ENCODE measurements around the gene TMCC1.
"Not testable (repeated sequence)": the region's sequence is repeated elsewhere in the genome, so short reads cannot be mapped to it uniquely, and the experiment has no call there.

Gene TMCC1

GRCh38 chr3:129892486-129892856, 1.0 kb downstream of the TMCC1 start:
- DNase-seq, result peak; percentile 4

GRCh38 chr3:129890891-129891290, 2.6 kb downstream of the TMCC1 start:
- no peak for DNase-seq

GRCh38 chr3:129890125-129890524, 3.4 kb downstream of the TMCC1 start:
- DNase-seq, result peak; percentile 7

- no peak for DNase-seq
Observed at GRCh38 chr3:129888771-129889170, 4.7 kb downstream of the TMCC1 start.

GRCh38 chr3:129881261-129881660, 12.2 kb downstream of the TMCC1 start:
- DNase-seq, result no peak

GRCh38 chr3:129878355-129878754, 15.2 kb downstream of the TMCC1 start:
- DNase-seq, result no peak

GRCh38 chr3:129874479-129874878, 19.0 kb downstream of the TMCC1 start:
- not testable (repeated sequence) for DNase-seq

GRCh38 chr3:129868912-129869311, 24.6 kb downstream of the TMCC1 start:
- DNase-seq, result no peak

GRCh38 chr3:129867506-129868124, 25.9 kb downstream of the TMCC1 start:
- no peak for DNase-seq

GRCh38 chr3:129865806-129866205, 27.7 kb downstream of the TMCC1 start:
- DNase-seq, result no peak

GRCh38 chr3:129864519-129864918, 29.0 kb downstream of the TMCC1 start:
- no peak for DNase-seq

GRCh38 chr3:129859272-129859671, 34.2 kb downstream of the TMCC1 start:
- no peak for DNase-seq

- no peak for DNase-seq
Observed at GRCh38 chr3:129857899-129858298, 35.6 kb downstream of the TMCC1 start.

GRCh38 chr3:129856790-129857189, 36.7 kb downstream of the TMCC1 start:
- not testable (repeated sequence) for DNase-seq

GRCh38 chr3:129855832-129856419, 37.6 kb downstream of the TMCC1 start:
- peak; percentile 61 for DNase-seq

GRCh38 chr3:129855170-129855831, 38.2 kb downstream of the TMCC1 start:
- DNase-seq, result no peak

- no peak for DNase-seq
Observed at GRCh38 chr3:129854460-129854859, 39.1 kb downstream of the TMCC1 start.

GRCh38 chr3:129845956-129846355, 47.6 kb downstream of the TMCC1 start:
- no peak for DNase-seq

- no peak for DNase-seq
Observed at GRCh38 chr3:129840707-129841360, 52.7 kb downstream of the TMCC1 start.

- no peak for DNase-seq
Observed at GRCh38 chr3:129838086-129838485, 55.4 kb downstream of the TMCC1 start.

GRCh38 chr3:129837065-129837642, 56.4 kb downstream of the TMCC1 start:
- no peak for DNase-seq

GRCh38 chr3:129836381-129837064, 57.0 kb downstream of the TMCC1 start:
- DNase-seq, result no peak

GRCh38 chr3:129835198-129835597, 58.3 kb downstream of the TMCC1 start:
- no peak for DNase-seq

Data from activated CD4-positive, alpha-beta T cell treated with anti-CD3 and anti-CD28 coated beads, Interleukin-2, Interleukin-6, amounts not matched to agents 100 ng/mL and 50 ng/mL, durations not matched to agents 16 hours and 8 hours (primary cell).